Measurements from ENCODE around the gene SEC14L3. TPM values are rescaled to one million over a fixed set of nuclear protein-coding genes. Genes with fewer than 3 reads are reported as not detected.

Gene SEC14L3
- total RNA-seq, 4 donors from 2014 or later: 0.25 TPM; not detected in 3

DNA sequence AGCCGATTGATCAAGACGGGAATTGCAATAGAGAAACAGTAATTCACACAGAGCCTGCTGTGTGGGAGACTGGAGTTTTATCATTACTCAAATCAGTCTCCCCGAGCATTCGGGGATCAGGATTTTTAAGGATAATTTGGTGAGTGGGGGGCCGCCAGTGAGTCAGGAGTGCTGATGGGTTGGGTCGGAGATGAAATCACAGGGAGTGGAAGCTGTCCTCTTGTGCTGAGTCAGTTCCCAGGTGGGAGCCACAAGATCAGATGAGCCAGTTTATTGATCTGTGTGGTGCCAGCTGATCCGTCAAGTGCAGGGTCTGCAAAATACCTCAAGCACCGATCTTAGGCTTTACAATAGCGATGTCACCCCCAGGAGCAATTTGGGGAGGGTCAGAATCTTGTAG lies 30.7 kb downstream of the SEC14L3 start:
- WGBS, 2 donors: 72 to 74% methylated on average over 9 of the region's 9 CpGs
- H3K4me3 ChIP-seq (ENCODE audit: low read depth, poor library complexity, severe bottlenecking): no peak overlapping the region
- intact Hi-C loops (cut with DNase I; ENCODE audit: low total_unique reads): no loop called here
- TF ChIP-seq, protein P1, sequence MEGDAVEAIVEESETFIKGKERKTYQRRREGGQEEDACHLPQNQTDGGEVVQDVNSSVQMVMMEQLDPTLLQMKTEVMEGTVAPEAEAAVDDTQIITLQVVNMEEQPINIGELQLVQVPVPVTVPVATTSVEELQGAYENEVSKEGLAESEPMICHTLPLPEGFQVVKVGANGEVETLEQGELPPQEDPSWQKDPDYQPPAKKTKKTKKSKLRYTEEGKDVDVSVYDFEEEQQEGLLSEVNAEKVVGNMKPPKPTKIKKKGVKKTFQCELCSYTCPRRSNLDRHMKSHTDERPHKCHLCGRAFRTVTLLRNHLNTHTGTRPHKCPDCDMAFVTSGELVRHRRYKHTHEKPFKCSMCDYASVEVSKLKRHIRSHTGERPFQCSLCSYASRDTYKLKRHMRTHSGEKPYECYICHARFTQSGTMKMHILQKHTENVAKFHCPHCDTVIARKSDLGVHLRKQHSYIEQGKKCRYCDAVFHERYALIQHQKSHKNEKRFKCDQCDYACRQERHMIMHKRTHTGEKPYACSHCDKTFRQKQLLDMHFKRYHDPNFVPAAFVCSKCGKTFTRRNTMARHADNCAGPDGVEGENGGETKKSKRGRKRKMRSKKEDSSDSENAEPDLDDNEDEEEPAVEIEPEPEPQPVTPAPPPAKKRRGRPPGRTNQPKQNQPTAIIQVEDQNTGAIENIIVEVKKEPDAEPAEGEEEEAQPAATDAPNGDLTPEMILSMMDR (IDR thresholded peaks at IDR 0.05): no peak
- TF ChIP-seq POLR2A (IDR thresholded peaks at IDR 0.05): no peak
- DNase-seq (ENCODE audit: low spot score in 2 of 2): no peak

DNA sequence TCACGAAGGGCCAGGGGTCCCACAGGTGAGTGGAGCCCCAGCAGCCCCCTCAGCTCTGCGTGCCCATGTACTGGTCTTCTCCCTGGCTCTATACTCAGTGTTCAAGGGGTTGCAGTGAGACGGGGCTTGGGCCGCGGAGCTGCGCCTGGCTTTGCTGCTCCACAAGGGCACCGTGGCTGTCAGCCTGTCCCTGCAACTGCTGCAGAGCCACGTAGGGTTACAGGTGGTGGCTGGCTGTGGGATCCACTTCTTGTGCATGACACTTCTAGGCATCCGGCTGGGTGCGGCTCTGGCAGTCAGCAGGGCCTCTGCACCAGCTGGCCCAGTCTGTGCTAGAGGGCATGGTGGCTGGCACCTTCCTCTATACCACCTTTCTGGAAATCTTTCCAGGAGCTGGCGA lies 32.0 kb downstream of the SEC14L3 start:
- TF ChIP-seq, protein P1 (IDR thresholded peaks at IDR 0.05): no peak
- no peak for TF ChIP-seq POLR2A (IDR thresholded peaks at IDR 0.05)
- peak in 1 of 2 donors; percentile 38 for DNase-seq (ENCODE audit: low spot score in 2 of 2)
- no peak overlapping the region for H3K4me3 ChIP-seq (ENCODE audit: low read depth, poor library complexity, severe bottlenecking)
- 52 to 53% methylated on average over 9 to 11 of the region's 11 CpGs for WGBS, 2 donors
- intact Hi-C loops (cut with DNase I; ENCODE audit: low total_unique reads): no loop called here

DNA sequence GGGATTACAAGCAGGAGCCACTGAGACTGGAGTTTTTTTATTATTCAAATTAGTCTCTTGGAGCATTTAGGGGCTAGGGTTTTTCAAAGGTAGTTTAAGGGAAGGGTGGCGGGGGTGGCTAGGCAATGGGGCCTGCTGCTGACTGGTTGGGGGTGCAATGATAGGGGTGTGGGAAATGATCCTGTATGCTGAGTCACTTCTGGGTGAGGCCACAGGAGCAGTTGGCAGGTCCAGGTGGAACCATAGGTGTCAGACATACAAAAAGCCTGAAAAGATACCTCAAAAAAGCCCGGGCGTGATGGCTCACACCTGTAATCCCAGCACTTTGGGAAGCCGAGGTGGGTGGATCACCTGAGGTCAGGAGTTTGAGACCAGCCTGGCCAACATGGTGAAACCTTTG lies 32.6 kb downstream of the SEC14L3 start:
- WGBS, 2 donors: 57 to 76% methylated on average over 4 of the region's 4 CpGs
- H3K4me3 ChIP-seq (ENCODE audit: low read depth, poor library complexity, severe bottlenecking): no peak overlapping the region
- DNase-seq (ENCODE audit: low spot score in 2 of 2): no peak
- TF ChIP-seq, protein P1 (IDR thresholded peaks at IDR 0.05): no peak
- no peak for TF ChIP-seq POLR2A (IDR thresholded peaks at IDR 0.05)
- intact Hi-C loops (cut with DNase I; ENCODE audit: low total_unique reads): no loop called here

DNA sequence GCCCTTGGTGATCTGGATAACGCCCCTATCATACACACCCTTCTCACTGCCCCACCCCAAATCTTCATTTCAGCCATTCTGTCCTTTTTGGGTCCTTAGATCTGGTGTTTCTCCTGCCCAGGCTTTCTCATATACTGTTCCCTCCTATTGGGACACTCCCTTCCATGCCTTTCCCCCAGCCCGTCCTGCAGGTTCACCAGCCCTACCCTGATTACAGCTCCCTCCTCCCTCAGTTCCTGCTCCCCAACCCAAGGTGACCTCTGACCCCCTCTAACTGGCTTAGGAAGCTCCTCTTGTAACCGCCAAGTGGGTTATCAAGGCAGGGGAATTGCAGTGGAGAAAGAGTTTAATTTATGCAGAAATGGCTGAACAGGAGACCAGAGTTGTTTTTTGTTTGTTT lies 33.3 kb downstream of the SEC14L3 start:
- 60 to 75% methylated on average over 3 of the region's 3 CpGs for WGBS, 2 donors
- DNase-seq (ENCODE audit: low spot score in 2 of 2): no peak
- intact Hi-C loops (cut with DNase I; ENCODE audit: low total_unique reads): no loop called here
- H3K4me3 ChIP-seq (ENCODE audit: low read depth, poor library complexity, severe bottlenecking): no peak overlapping the region
- no peak for TF ChIP-seq POLR2A (IDR thresholded peaks at IDR 0.05)
- TF ChIP-seq, protein P1 (IDR thresholded peaks at IDR 0.05): no peak

DNA sequence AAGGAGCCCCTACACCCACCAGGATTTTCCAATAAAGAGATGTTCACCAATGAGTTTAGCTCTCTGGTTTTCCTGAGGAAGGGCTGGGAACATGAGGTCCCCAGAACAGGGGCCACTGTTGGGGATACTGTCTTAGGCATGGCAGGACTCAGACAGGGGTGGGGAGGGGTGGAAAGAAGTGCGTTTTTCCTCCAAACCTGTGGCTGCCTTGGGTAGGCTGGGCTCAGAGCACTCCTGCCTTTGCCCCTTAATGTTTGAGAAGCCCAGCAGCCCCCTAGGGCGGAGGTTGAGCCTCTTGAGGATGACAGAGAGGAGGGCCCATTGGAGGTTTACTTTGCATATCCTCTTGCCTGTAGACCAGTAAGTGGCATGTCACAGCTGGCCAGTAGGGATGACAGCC lies 35.6 kb downstream of the SEC14L3 start:
- TF ChIP-seq, protein P1 (IDR thresholded peaks at IDR 0.05): no peak
- TF ChIP-seq POLR2A (IDR thresholded peaks at IDR 0.05): no peak
- intact Hi-C loops (cut with DNase I; ENCODE audit: low total_unique reads): no loop called here
- 44 to 78% methylated on average over 2 of the region's 2 CpGs for WGBS, 2 donors
- DNase-seq (ENCODE audit: low spot score in 2 of 2): no peak
- H3K4me3 ChIP-seq (ENCODE audit: low read depth, poor library complexity, severe bottlenecking): no peak overlapping the region

DNA sequence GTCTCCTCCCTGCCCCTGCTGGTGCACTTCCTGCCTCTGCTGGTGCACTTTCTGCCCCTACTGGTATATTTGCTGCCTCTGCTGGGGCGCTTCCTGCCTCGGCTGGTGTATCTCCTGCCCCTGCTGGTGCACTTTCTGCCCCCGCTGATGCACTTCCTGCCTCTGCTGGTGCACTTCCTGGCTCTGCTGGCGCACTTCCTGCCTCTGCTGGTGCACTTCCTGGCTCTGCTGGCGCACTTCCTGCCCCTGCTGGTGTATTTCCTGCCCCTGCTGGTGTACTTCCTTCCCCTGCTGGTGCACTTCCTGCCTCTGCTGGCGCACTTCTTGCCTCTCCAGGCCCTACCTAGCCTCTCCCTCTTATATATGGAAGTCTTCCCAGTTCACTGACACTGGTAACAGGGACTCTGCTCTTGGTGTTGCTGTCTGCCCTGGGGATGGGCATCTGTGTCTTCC lies 36.1 kb downstream of the SEC14L3 start:
- intact Hi-C loops (cut with DNase I; ENCODE audit: low total_unique reads): no loop called here
- no peak overlapping the region for H3K4me3 ChIP-seq (ENCODE audit: low read depth, poor library complexity, severe bottlenecking)
- peak; percentile 23 to 89 for DNase-seq (ENCODE audit: low spot score in 2 of 2)
- WGBS, 2 donors: 64 to 82% methylated on average over 6 of the region's 6 CpGs
- TF ChIP-seq, protein P1 (IDR thresholded peaks at IDR 0.05): no peak
- no peak for TF ChIP-seq POLR2A (IDR thresholded peaks at IDR 0.05)
